Heart left ventricle (tissue), 16 donors: ENCODE measurements around the gene HMCN2. TPM values are rescaled to one million over a fixed set of nuclear protein-coding genes. Genes with fewer than 3 reads are reported as not detected.

Experiments used
- ATAC-seq, 4 donors: fragments of 200-7000 bp; cut with Tn5 transposase; one replicate each; pipeline ENCODE4 v1.9.1; 2020 to 2022; ENCODE audit warnings: moderate library complexity in 4 of 4, mild to moderate bottlenecking in 3 of 4, moderate number of reproducible peaks in 1 of 4
- DNase-seq, 5 donors: peaks; one replicate each; pipeline ENCODE4 v3.0.0-alpha.2; 2020
- H3K27ac ChIP-seq, 12 donors: fragments of 200-600 bp; sonication (generic) in 4 of 12; one replicate each; pipeline versions ENCODE4 v1.5.0 to v1.8.0; 2016 to 2022; ENCODE audit warnings: mild to moderate bottlenecking in 2 of 12
- H3K27me3 ChIP-seq, 9 donors: fragments of 200-600 bp; sonication (generic) in 2 of 9; one replicate each; pipeline versions ENCODE4 v1.5.1 to v1.8.0; 2016 to 2022; ENCODE audit warnings: mild to moderate bottlenecking in 3 of 9
- H3K36me3 ChIP-seq, 9 donors: fragments of 200-600 bp; sonication (generic) in 2 of 9; one replicate each; pipeline versions ENCODE4 v1.5.0 to v1.8.0; 2018 to 2022; ENCODE audit warnings: mild to moderate bottlenecking in 2 of 9
- H3K4me1 ChIP-seq, 12 donors: fragments of 200-600 bp; sonication (generic) in 4 of 12; one replicate each; pipeline versions ENCODE4 v1.5.0 to v1.8.0; 2016 to 2022; ENCODE audit warnings: mild to moderate bottlenecking in 3 of 12
- H3K4me3 ChIP-seq, 12 donors: fragments of 200-600 bp; sonication (generic) in 4 of 12; one replicate each; pipeline versions ENCODE4 v1.5.0 to v1.8.0; 2017 to 2022; ENCODE audit warnings: mild to moderate bottlenecking in 9 of 12, moderate library complexity in 4 of 12
- H3K9me3 ChIP-seq, 12 donors: fragments of 200-600 bp; sonication (generic) in 4 of 12; one replicate each; pipeline versions ENCODE4 v1.5.0 to v1.8.0; 2016 to 2022; ENCODE audit warnings: mild to moderate bottlenecking in 1 of 12
- POLR2A ChIP-seq, 2 donors: fragments of 450-650 bp; IDR thresholded peaks; one replicate each; pipeline ENCODE4 v1.6.1; 2017; ENCODE audit warnings: antibody characterized with exemption in 2 of 2, mild to moderate bottlenecking in 2 of 2, moderate library complexity in 2 of 2
- WGBS, 4 donors: extraction: QIAGEN DNeasy Blood & Tissue Kit in 2 of 4; methylation state at CpG; one replicate each; pipeline versions ENCODE4 v1.1.5 to v1.1.7; 2013 to 2018; 5-methylcytosine and 5-hydroxymethylcytosine counted together
- intact Hi-C, 10 donors: fragments of 100-400 bp; cut with DNase I; formaldehyde crosslinking; loops; one replicate each; pipeline versions ENCODE4 v1.11.1 to v1.14.2; 2022
- polyA plus RNA-seq, 2 donors: library from polyadenylated mRNA; stranded (reverse); fragments of 200-250 nt; gene quantifications; one replicate each; pipeline ENCODE4 v1.2.3, GENCODE V29; 2013
- total RNA-seq, 9 donors: library from RNA; depleted of rRNA in 2 of 9; stranded (reverse); fragments of >200 nt in 2 of 9; fragmentation: NEBNext Ultra II Directional in 3 of 9; extraction: Animal tissue kit (Norgen Biotek cat#: 25700) in 3 of 9; gene quantifications; one replicate each; pipeline versions ENCODE4 v1.1.0 to v1.2.4, GENCODE V29; 2016 to 2023
- TF ChIP-seq, protein P1 (sequence below), 12 donors: fragments of 200-600 bp; sonication (generic) in 4 of 12; IDR thresholded peaks; one replicate each; pipeline versions ENCODE4 v1.5.0 to v1.8.0; 2018 to 2022; ENCODE audit warnings: antibody characterized with exemption in 12 of 12, mild to moderate bottlenecking in 5 of 12
- donor health status: ischemic (EF 13 %, LVEDD 7.1; RV severe dilation, severe dysfunction).
- donor health status: healthy with polysubstance abuse.
- donor health status: DM: no; HTN: yes; CAD: no.
- donor health status: DM: no; HTN: no; CAD: no.
- donor health status: ischemic (EF 25% LVEDD 6.9; RV normal size, moderate dysfunction).
- donor health status: ischemic (EF 25% LVEDD 5.7; RV mildly dilated, moderate dysfunction).
- donor health status: healthy.
- donor health status: DM: yes; HTN: yes; CAD: no.
- donor health status: ischemic (EF 35%, LVEDD 5.7; RV mildly dilated, moderate dysfunction).
- donor health status: nonischemic (EF 11% LVEDD 7.7; RV severe dilation, severe dysfunction).
- donor health status: DM: yes; HTN: yes; CAD: no.
- donor health status: PGD.
- donor health status: ischemic (EF 29% LVEDD 5.4; RV normal size, mild dysfunction).
- donor health status: nonischemic (EF 23%, LVEDD 6.1; RV moderate dilation, normal function).

HMCN2 gene
- total and polyA plus RNA-seq, 11 donors, result 2.3 to 10.4 (median 4.3) TPM

DNA sequence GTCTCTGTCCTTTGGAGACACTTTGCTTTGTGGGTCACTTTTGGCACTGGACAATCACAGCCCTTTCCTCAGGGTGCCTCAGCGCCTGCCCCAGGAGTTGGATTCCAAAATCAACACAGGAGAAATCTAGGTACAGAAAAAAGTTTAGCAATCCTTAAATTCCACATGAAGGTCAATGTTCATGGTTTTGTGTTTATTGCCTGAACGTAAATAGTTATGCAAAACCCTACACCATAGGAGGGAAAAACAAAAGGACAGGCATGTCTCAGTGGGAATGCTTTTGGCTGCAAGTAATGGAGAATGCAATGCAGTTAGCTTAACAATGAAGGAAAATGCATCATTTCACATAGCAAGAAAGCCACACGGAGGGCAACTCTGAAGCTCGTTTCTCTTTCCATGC lies 6.5 kb upstream of the HMCN2 start:
- Histone ChIP-seq H3K4me3 (no peak overlapping the region), H3K27ac (no peak overlapping the region), H3K27me3 (peaks cover 0 to 26% (median 9%) of the 10 kb centered on the region in 9 donors), H3K4me1 (peaks cover 0 to 14% (median 0%) of the 10 kb centered on the region in 12 donors), H3K36me3 (no peaks in the 10 kb centered on the region), H3K9me3 (no peaks in the 10 kb centered on the region)
- TF ChIP-seq, protein P1, sequence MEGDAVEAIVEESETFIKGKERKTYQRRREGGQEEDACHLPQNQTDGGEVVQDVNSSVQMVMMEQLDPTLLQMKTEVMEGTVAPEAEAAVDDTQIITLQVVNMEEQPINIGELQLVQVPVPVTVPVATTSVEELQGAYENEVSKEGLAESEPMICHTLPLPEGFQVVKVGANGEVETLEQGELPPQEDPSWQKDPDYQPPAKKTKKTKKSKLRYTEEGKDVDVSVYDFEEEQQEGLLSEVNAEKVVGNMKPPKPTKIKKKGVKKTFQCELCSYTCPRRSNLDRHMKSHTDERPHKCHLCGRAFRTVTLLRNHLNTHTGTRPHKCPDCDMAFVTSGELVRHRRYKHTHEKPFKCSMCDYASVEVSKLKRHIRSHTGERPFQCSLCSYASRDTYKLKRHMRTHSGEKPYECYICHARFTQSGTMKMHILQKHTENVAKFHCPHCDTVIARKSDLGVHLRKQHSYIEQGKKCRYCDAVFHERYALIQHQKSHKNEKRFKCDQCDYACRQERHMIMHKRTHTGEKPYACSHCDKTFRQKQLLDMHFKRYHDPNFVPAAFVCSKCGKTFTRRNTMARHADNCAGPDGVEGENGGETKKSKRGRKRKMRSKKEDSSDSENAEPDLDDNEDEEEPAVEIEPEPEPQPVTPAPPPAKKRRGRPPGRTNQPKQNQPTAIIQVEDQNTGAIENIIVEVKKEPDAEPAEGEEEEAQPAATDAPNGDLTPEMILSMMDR (IDR thresholded peaks at IDR 0.05), result no peak
- no peak for TF ChIP-seq POLR2A (IDR thresholded peaks at IDR 0.05)
- WGBS, 4 donors, result 82 to 90% (median 86%) methylated on average over 4 of the region's 4 CpGs
- intact Hi-C loops, result no loop called here
- ATAC-seq (no peak), DNase-seq (no peak)

DNA sequence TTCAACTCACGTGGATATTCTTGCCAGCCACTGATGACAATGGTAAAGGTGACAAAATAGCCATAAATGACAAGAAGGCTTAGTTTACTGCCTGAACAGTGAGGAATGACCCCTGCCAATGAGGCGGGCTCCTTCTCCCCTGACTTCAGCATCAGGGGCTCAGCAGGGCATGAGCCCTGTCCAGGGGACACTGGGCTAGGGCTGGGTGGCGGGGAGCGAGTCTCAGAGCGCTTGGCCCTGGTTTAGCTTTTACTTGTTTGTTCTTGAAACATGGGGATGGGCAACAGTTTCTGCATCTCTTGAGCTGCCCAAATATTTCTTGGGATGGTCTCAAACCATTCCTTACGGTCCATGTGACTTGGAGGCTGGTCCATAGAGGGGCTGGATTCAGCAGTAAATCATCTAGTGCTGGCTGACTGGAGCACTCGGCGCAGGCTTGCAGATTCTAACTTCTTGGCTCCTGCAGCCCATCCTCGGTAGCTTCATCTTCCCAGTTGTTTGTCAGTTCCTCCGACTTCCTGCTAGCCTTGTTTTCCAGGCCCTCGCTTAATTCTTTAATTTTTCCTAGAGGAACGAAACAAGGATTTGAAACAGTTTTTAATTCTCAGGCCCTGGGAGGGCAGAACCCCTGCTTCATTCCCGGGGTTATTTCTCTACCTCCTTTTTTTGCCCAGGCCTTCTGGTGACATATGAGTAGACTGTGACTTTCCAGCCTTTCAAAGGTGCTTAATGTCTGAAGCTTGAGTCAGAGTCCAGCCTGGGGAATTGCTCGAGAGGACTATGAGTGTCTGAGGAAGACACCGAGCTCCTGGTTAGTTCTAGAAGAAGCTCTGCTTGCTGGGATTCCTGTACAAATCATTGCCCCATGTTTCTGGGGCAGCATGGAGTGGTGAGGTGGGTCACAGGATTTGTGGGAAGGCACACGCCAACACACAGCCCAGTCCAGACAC lies 4.5 kb upstream of the HMCN2 start:
- WGBS, 4 donors, result 72 to 78% (median 74%) methylated on average over 16 of the region's 16 CpGs
- no peak for ATAC-seq
- Histone ChIP-seq H3K27ac (peak overlapping the region in 4 of 12 donors; percentile 14 to 77 (median 30)), H3K4me1 (peaks cover 0 to 34% (median 7%) of the 10 kb centered on the region in 12 donors), H3K36me3 (no peaks in the 10 kb centered on the region), H3K4me3 (no peak overlapping the region), H3K27me3 (peaks cover 1 to 45% (median 28%) of the 10 kb centered on the region in 9 donors), H3K9me3 (no peaks in the 10 kb centered on the region)
- TF ChIP-seq, protein P1 (IDR thresholded peaks at IDR 0.05), result no peak
- no peak for TF ChIP-seq POLR2A (IDR thresholded peaks at IDR 0.05)
- DNase-seq, result no peak
- intact Hi-C loops, result loop anchor here in 2 of 10 donors (10.0 kb wide), 1 partner anchor 74 kb away; no protein-coding TSS in a partner anchor

DNA sequence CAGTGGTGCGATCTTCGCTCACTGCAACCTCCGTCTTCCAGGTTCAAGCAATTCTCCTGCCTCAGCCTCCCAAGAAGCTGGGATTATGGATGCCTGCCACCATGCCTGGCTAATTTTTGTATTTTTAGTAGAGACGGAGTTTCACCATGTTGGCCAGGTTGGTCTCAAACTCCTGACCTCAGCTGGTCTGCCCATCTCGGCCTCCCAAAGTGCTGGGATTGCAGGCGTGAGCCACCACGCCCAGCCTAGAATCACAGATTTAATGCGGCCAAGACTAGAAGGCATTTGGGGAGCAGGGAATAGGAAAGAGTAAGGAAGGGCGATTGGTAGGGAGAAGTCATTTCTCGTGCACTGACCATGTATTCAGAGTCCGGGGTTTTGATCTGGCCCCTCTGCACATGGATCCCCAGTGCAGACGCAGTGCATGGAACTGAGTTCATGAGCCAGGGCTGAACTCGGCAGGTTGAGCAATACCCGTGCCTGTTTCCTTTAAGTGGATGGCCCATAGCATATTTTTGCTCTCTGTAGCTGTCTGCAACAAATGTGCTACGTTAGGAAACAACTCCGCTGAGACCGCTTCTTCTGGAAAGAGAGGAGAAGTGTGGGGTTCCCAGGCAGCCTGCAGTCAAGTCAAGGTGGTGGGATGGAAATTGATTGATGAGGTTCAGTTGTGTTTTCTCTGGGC lies 3.4 kb upstream of the HMCN2 start:
- Histone ChIP-seq H3K4me3 (no peak overlapping the region), H3K9me3 (no peaks in the 10 kb centered on the region), H3K4me1 (peaks cover 0 to 41% (median 10%) of the 10 kb centered on the region in 12 donors), H3K36me3 (no peaks in the 10 kb centered on the region), H3K27ac (peak overlapping the region in 2 of 12 donors; percentile 32 to 77), H3K27me3 (peaks cover 7 to 55% (median 39%) of the 10 kb centered on the region in 9 donors)
- intact Hi-C loops, result loop anchor here in 2 of 10 donors (10.0 kb wide), 1 partner anchor 73 kb away; no protein-coding TSS in a partner anchor
- ATAC-seq (no peak), DNase-seq (peak in 1 of 5 donors; percentile 1)
- TF ChIP-seq POLR2A (IDR thresholded peaks at IDR 0.05), result no peak
- TF ChIP-seq, protein P1 (IDR thresholded peaks at IDR 0.05), result no peak
- WGBS, 4 donors, result 83 to 88% (median 87%) methylated on average over 17 of the region's 17 CpGs
